HuH-7 (cell line): ENCODE measurements around the gene DAPK3.
"Not testable (repeated sequence)": the region's sequence is repeated elsewhere in the genome, so short reads cannot be mapped to it uniquely, and the experiment has no call there.

Experiments used
- DNase-seq: peaks from one replicate; pipeline ENCODE4 v3.0.0; 2011; ENCODE audit warnings: low spot score

DAPK3 gene

DNA sequence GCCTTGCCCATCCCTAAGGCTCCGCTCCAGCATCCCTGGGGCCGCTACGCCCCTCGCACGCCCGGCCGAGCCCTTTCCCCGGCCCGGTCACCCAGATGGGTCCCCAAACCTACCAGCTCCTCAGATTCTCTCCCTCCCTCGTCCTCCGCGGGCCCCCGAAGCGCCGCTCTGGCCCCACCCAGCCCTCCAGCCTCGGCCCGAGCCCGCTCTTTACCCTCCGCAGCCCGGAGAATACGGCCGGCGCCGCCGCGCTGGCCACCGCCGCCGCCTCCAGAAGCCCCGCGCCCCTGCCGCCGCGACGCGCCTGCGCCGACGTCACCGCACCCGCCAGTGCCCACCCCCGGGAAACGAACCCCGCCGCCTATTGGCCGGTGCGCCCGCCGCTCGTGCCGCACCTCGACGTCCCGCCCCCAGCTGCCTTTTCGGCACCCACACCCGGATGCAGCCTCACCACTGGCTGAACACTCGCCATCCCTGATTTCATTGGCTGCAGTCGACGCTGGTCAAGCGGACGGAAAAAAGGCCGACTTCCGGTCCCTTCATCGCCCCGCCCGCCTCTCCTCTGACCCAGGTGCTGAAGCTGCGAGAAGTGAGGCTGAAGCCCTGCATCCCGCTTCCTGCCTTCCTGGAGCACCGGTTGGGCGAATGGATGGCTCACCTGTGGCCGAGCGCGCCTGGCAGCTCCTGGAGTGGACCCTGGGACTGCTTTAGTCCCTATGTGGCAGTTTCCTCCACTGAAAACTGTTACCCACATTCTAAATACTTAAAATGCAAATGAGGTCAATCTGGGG, at the start of gene DAPK3:
TSS of gene DAPK3 (minus strand) at position 292 of the 791 bp plus-strand sequence. CDS start 1,364 bp downstream, outside the sequence.
- peak; percentile 95 for DNase-seq

DNA sequence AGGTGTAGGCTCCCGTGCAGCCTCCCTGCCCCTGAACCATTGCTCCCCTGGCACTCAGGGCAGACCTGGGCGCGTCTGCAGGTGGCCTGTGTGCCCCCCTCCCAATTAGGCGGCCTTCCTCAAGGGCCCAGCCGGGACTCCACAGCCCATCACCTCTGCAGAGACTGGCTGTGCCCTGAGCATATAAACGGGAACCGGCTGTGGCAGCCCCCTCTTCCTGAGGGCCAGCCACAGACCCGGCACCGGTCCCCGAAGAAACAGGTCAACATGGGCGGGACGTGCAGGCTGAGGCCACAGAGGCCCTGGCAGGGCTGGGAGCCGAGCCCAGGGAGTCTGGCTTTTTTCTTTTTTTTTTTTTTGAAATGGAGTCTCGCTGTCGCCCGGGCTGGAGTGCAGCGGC, 48.7 kb upstream of the DAPK3 start:
- no peak for DNase-seq

DNA sequence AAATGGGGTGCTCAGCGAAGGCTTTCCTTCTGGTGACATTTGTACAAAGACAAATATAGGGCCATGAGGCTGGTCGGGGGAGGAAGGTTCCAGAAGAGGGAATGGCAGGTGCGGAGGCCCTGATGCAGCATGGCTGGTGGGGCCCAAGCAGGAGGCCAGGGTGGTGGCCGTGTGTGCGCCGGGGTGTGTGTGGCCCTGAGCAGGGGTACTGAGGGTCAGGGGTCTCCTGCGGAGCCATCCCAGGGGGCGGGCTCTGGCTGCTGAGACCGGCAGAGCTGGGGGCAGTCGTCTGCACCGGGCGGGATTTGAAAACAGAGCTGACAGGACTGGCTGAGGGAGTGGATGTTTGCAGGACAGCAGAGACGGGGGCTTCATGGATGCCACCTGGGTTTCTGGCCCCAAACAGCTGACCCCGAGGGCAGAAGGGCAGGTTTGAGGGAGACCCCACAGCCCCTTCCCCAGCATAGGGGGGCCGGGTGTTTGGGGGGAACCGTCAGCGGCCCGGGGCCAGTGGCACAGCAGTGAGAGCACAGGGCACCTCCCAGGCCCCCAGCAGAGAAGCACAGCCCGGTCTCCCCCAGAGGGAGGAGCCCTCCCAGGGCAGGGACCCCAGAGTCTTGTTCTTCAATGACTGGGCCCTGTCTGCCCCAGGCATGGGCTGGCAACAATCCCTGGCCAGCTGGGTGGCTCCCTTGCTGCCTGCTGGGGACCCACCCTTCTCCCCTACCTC, 48.0 kb upstream of the DAPK3 start:
- DNase-seq: no peak

DNA sequence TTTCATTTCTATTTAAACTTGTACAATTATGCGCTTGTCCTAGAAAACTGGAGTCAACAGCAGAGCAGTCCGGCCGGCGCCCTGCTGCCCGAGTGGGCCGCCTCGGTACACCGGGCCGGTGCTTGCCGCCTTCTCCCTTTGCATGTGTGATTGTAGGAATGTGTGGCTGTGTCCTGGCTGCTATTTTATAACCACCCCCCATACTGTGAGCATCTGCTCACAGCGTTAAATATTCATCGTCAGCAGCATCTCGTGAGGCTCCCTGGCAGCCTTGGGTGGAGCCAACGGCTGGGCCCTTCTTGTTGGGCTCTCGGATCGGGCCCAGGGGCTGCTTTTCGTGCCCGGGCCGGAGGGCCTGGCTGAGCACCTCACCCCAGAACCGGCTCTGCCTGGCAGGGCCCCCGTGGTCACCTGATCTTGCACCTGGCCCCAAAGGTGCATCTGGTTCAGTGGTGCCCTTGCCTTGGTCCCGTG, 47.3 kb upstream of the DAPK3 start:
- no peak for DNase-seq

GRCh38 chr19:4016903-4017638, 46.2 kb upstream of the DAPK3 start:
- DNase-seq: no peak

DNA sequence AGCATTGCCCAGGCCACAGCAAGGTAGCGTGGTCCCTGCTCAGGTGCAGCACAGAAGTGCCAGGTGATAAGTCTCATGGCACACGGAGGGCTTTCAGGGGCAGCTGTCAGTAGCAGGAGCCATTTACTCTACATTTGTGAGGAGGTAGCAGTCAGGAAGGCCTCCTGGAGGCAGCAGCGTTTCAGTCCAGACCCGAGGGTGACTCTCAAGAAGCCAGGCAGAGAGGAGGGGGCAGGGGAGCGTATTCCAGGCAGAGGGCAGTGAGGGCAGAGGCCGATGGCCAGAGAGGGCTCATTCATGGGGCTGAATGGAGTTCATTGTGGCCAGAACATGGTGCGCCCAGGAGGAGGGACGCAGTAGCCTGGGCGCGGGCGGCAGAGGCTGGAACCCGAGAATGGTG, 45.6 kb upstream of the DAPK3 start:
- DNase-seq: no peak

GRCh38 chr19:4015705-4016402, 45.0 kb upstream of the DAPK3 start:
- DNase-seq: no peak

DNA sequence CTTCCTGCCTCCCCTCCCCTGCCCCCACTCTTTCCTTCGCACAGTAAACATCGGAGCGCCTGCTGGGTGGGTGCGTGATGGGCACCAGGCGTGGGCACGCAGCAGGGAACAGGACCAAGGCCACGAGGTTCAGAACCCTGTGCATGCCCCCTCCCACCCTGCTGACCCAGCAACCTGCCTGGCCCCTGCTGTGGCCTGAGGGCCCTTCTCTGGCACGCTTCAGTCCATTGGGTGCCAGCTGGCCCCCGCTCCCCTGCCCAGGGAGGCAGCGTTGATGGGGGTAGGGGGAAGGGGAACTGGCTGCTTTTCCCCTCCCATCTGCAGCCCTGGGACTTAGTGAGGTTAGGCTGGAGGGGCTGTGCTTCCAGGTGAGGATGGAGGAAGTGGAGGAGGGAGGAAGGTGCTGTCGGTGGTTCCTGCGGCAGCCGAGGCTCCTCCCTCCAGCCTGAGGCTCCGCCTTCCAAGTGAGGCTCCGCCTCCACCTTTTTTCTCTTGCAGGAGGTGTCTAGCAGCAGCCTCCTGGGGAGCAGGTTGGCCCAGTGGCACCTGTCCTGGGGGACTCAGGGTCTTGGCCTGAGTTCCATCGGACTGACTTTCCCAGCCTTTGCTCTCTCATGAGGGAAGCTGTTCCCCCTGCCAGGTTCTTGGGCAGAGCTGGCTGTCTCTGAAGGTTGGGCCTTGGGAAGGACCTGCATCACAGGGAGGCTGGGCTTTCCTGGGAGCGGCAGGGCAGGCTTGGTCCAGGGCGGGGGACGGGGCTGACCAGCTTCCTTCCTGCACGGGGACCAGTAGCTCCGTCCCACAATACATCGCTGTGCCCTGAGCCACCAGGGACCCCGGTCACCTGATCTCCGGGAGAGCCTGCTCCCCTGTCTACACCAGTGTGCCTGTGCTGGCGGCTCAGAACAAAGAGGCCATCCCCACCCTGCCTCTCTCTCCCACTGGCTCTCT, 43.9 kb upstream of the DAPK3 start:
- no peak for DNase-seq

DNA sequence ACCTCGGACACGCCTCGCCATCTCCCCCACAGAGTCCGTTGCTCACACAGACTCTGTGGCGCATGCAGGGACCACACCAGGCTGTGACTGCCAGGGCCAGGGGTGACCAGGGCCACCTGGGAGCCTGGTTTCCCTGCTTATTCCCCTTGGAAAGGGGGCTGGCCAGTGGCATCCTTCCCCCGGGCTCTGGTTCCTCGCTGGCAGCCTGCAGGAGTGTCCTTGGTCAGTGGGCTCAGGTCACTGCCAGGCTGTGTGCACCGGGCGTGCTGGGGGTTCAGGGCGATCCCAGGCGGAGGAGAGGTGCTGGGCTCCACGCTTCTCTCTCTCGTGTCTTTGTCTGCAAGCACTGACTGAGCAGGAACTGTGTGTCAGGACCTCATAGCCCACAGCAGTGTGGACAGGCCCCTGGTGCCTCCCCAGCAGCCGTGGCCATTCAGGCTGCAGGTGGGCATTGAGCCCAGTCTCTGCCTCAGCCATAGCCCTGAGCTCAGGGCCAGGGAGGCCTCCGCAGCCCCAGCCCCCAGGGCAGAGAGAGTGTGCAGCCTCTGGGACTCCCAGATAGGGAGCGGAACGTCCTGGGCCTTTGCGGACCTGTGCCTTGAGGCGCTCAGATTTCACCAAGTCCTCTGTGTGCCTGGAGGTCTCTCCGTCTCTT, 43.1 kb upstream of the DAPK3 start:
- DNase-seq: no peak

DNA sequence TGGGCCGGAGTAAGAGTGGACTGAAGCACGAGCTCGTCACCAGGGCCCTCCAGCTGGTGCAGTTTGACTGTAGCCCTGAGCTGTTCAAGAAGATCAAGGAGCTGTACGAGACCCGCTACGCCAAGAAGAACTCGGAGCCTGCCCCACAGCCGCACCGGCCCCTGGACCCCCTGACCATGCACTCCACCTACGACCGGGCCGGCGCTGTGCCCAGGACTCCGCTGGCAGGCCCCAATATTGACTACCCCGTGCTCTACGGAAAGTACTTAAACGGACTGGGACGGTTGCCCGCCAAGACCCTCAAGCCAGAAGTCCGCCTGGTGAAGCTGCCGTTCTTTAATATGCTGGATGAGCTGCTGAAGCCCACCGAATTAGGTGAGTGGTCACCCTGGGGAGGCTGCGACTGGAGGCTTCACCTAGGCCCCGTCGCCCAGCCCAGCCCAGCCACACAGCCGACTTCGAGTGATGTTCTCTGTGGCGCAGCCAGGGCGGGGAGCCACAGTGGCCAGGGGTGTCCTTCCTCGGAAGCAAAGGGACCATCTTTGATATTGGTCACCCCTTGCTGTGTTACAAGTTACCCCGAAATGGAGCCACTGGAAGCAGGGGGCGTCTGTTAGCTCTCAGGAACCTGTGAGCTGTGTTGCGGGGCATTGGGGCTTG, 42.2 kb upstream of the DAPK3 start:
- no peak for DNase-seq

DNA sequence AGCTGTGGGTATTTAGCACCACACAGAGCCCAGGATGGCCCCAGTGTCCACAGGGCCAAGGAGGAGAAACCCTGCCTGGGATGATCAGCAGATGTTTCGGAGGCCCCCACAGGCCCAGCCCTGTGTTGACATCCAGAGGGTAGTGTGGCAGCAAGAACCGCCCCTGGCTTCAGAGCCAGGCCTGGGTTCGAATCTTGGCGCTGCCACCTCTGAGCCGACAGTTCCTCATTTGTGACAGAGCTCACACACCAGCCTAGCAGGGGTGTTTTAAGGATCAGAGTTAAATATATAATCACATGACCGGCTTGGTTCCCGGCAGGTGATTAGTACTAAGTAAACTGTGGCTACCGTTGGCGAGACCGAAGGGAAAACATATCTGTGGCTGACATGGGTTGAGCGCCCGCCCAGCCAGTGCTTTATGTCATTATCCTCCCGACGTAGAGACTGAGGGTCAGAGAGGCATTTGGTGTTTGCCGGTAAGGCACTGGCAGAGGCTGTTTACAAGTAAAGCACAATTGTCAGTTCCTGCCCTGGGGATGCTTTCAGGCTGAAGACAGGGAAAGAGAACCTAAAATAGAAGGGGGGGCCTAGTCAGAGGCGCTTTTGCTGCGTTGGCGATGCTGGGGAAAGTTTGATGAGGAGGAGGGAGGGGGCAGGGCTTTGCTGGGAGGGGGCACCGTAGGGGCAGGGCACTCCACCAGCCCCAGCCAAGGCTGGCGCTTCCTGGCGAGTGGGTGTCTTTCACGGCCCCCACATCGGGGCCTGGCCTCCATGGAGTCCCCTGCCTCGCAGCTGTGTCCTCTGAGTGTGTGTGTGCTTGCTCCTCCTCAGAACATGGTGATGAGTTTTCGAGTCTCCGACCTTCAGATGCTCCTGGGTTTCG, 41.4 kb upstream of the DAPK3 start:
- no peak for DNase-seq

DNA sequence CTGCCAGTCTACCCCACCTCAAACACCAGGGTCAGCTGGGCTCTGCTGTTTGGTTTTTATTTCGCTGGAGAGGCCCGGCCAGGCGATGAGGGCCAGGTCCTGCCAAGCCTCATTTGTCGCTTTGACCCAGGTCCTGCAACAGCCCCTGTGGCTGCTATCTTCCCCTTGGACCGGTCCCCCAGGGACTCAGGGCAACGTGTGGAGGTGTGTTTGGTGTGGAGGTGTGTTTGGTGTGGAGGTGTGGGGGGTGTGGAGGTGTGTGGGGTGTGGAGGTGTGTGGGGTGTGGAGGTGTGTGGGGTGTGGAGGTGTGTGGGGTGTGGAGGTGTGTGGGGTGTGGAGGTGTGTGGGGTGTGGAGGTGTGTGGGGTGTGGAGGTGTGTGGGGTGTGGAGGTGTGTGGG, 40.5 kb upstream of the DAPK3 start:
- DNase-seq: not testable (repeated sequence)

- no peak for DNase-seq
Measured at GRCh38 chr19:4010808-4011110, 39.9 kb upstream of the DAPK3 start.

GRCh38 chr19:4009990-4010807, 39.3 kb upstream of the DAPK3 start:
- DNase-seq: no peak

DNA sequence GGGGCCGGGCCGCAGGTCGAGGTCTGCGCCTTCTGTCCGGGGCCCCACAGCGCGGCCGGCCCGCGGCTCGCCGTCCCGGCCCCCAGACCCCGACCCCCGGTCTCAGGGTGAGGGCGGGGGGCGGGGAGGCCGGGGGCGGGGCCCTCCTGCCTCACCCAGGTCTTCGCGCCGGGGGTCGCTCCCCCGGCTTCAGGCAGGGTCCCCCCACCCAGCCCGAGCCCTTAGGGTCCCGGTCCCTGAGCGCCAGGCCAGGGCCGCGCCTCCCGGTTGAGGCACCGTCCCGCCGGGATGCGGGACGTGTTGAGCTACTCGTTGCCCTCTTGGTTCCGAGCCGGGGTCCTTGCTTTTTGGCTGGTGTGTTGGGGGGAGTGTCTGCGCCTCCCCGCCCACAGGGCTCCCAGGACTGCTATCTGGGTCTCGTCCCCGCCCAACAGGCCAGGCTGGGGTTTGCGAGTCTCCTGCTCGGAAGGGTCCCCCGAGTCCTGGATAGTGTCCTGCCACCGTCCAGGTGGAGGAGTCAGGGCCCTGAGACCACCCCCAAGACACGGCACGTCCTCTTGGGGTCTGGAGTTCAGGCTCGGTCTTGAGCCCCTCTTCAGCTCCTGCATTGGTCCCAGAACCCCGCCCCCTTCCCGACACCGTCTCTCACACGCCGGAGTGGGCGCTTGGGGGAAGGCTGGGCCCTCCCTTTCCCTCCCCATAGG, 37.1 kb upstream of the DAPK3 start:
- DNase-seq: no peak

GRCh38 chr19:4007021-4007835, 36.3 kb upstream of the DAPK3 start, which contains the start of gene PIAS4:
Gene PIAS4 (plus strand): TSS chr19:4007736. CDS start chr19:4007761, 25 bp downstream.
- peak; percentile 98 for DNase-seq
